K562 (cell line): ENCODE measurements around the gene PSMC6. TPM values are rescaled to one million over a fixed set of nuclear protein-coding genes. Genes with fewer than 3 reads are reported as not detected.

Experiments
- CEBPG ChIP-seq, 3 experiments: fragments of 200-800 bp in 1 of 3; sonication (Bioruptor generic) in 1 of 3; sonication (generic) in 1 of 3; formaldehyde crosslinking in 1 of 3; IDR thresholded peaks in 2 of 3; conservative IDR thresholded peaks in 1 of 3; 2 replicates each; pipeline versions ENCODE4 v1.6.1 to v1.8.0; 2016 to 2022; ENCODE audit warnings: missing compliant biosample characterization in 2 of 3, missing genetic modification characterization in 2 of 3, mild to moderate bottlenecking in 1 of 3, missing genetic modification reagents in 1 of 3
- CHD4 ChIP-seq: fragments of 200-600 bp; sonication (generic); IDR thresholded peaks from 3 replicates; pipeline ENCODE4 v1.6.1; 2012; ENCODE audit warnings: low read depth, mild to moderate bottlenecking, mixed read lengths, low read length, inconsistent platforms; ENCODE audit not compliant: insufficient read depth, insufficient replicate concordance, poor library complexity, severe bottlenecking
- GATA2 ChIP-seq: sonication (generic); formaldehyde crosslinking; IDR thresholded peaks from 2 replicates; pipeline ENCODE4 v1.4.0; 2020; ENCODE audit warnings: mild to moderate bottlenecking, missing genetic modification reagents
- GTF2A2 ChIP-seq: IDR thresholded peaks from 2 replicates; pipeline ENCODE4 v1.6.1; 2016; ENCODE audit warnings: mild to moderate bottlenecking, missing genetic modification characterization, missing compliant biosample characterization
- HNRNPLL ChIP-seq: fragments of 200-400 bp; formaldehyde crosslinking; IDR thresholded peaks from 2 replicates; pipeline ENCODE4 v1.6.1; 2017; ENCODE audit warnings: low read length, low read depth, mild to moderate bottlenecking; ENCODE audit not compliant: poor library complexity, severe bottlenecking
- JUNB ChIP-seq: fragments of 450-650 bp; formaldehyde crosslinking; conservative IDR thresholded peaks from 2 replicates; pipeline ENCODE4 v1.4.0; 2020; ENCODE audit warnings: mild to moderate bottlenecking
- KHSRP ChIP-seq: fragments of 450-650 bp; IDR thresholded peaks from 2 replicates; pipeline ENCODE4 v1.6.1; 2017
- MAFG ChIP-seq: fragments of 450-650 bp; conservative IDR thresholded peaks from 2 replicates; pipeline ENCODE4 v1.6.1; 2016; ENCODE audit warnings: missing genetic modification characterization, missing compliant biosample characterization
- MBD2 ChIP-seq: sonication (generic); IDR thresholded peaks from 2 replicates; pipeline ENCODE4 v1.6.1; 2016; ENCODE audit warnings: low read depth, borderline replicate concordance
- MTF1 ChIP-seq: fragments of 250-450 bp; sonication (Bioruptor Pico); IDR thresholded peaks from 2 replicates; pipeline ENCODE4 v1.9.0; 2021; ENCODE audit warnings: moderate library complexity, mild to moderate bottlenecking, inconsistent platforms, borderline replicate concordance
- NBN ChIP-seq: fragments of 450-650 bp; IDR thresholded peaks from 2 replicates; pipeline ENCODE4 v1.6.1; 2016; ENCODE audit warnings: low read depth, mild to moderate bottlenecking
- NONO ChIP-seq, 2 experiments: fragments of 200-400 bp in 1 of 2; fragments of 450-650 bp in 1 of 2; formaldehyde crosslinking in 1 of 2; IDR thresholded peaks; 2 replicates each; pipeline ENCODE4 v1.6.1; 2017; ENCODE audit warnings: low read depth in 2 of 2, mild to moderate bottlenecking in 2 of 2, moderate library complexity in 2 of 2, low read length in 1 of 2
- NR2C1 ChIP-seq, 2 experiments: fragments of 450-650 bp; IDR thresholded peaks; 2 replicates each; pipeline ENCODE4 v1.6.1; 2017; ENCODE audit warnings: mild to moderate bottlenecking in 2 of 2, antibody characterized with exemption in 1 of 2, inconsistent platforms in 1 of 2, missing compliant biosample characterization in 1 of 2, missing genetic modification characterization in 1 of 2
- POLR2B ChIP-seq: fragments of 450-650 bp; IDR thresholded peaks from 2 replicates; pipeline ENCODE4 v1.6.1; 2018; ENCODE audit warnings: low read depth; ENCODE audit not compliant: partially characterized antibody
- POLR3A ChIP-seq: IDR thresholded peaks from 2 replicates; pipeline ENCODE4 v1.6.1; 2011; ENCODE audit warnings: borderline replicate concordance, mild to moderate bottlenecking, moderate library complexity; ENCODE audit not compliant: insufficient read length, insufficient read depth; ENCODE audit errors: extremely low read depth
- POLR3G ChIP-seq: IDR thresholded peaks from 2 replicates; pipeline ENCODE4 v1.6.1; 2011; ENCODE audit not compliant: insufficient read length, insufficient replicate concordance; ENCODE audit errors: extremely low read depth
- RBM39 ChIP-seq: fragments of 200-400 bp; formaldehyde crosslinking; optimal IDR thresholded peaks from 2 replicates; pipeline ENCODE3; 2018; ENCODE audit warnings: low read depth, low read length
- RFX5 ChIP-seq: IDR thresholded peaks from 2 replicates; pipeline ENCODE4 v1.6.1; 2011; ENCODE audit warnings: low read depth, mild to moderate bottlenecking, improper control_type of control experiment, low read length
- SNRNP70 ChIP-seq: fragments of 200-400 bp; formaldehyde crosslinking; optimal IDR thresholded peaks from 2 replicates; pipeline ENCODE3; 2017; ENCODE audit warnings: low read depth, low read length
- SRSF7 ChIP-seq: fragments of 200-400 bp; formaldehyde crosslinking; optimal IDR thresholded peaks from 2 replicates; pipeline ENCODE3; 2017; ENCODE audit warnings: mild to moderate bottlenecking, low read depth, low read length
- TAF15 ChIP-seq: fragments of 200-400 bp; formaldehyde crosslinking; IDR thresholded peaks from 2 replicates; pipeline ENCODE4 v1.6.1; 2017; ENCODE audit warnings: mild to moderate bottlenecking, low read depth, low read length, moderate library complexity
- ZFPM2 ChIP-seq: fragments of 250-450 bp; sonication (Bioruptor Pico); IDR thresholded peaks from 2 replicates; pipeline ENCODE4 v1.5.1; 2022; ENCODE audit warnings: mild to moderate bottlenecking
- ZNF184 ChIP-seq: sonication (generic); formaldehyde crosslinking; IDR thresholded peaks from 2 replicates; pipeline ENCODE4 v1.5.0; 2020; ENCODE audit warnings: missing genetic modification reagents
- ZNF224 ChIP-seq: sonication (generic); formaldehyde crosslinking; IDR thresholded peaks from 2 replicates; pipeline ENCODE4 v1.8.0; 2022; ENCODE audit warnings: mild to moderate bottlenecking, missing genetic modification reagents
- ZNF431 ChIP-seq: sonication (generic); formaldehyde crosslinking; IDR thresholded peaks from 2 replicates; pipeline ENCODE4 v1.8.0; 2022; ENCODE audit warnings: mild to moderate bottlenecking, missing genetic modification reagents
- ZNF436 ChIP-seq: fragments of 250-450, 450-650 bp; sonication (Bioruptor Pico); formaldehyde crosslinking; IDR thresholded peaks from 2 replicates; pipeline ENCODE4 v1.7.0; 2020; ENCODE audit warnings: mild to moderate bottlenecking
- ZNF551 ChIP-seq: fragments of 250-450 bp; sonication (Bioruptor Pico); IDR thresholded peaks from 2 replicates; pipeline ENCODE4 v1.5.0; 2021; ENCODE audit warnings: mild to moderate bottlenecking, moderate library complexity
- ZNF644 ChIP-seq: fragments of 200-800 bp; sonication (Bioruptor generic); IDR thresholded peaks from 2 replicates; pipeline ENCODE4 v1.6.1; 2016; ENCODE audit warnings: low read depth, missing genetic modification characterization, missing compliant biosample characterization
- ZNF76 ChIP-seq: fragments of 250-450 bp; sonication (Bioruptor Pico); IDR thresholded peaks from 2 replicates; pipeline ENCODE4 v1.4.0; 2020; ENCODE audit warnings: mild to moderate bottlenecking, moderate library complexity, borderline replicate concordance
- polyA plus RNA-seq, 8 experiments: library from polyadenylated mRNA; depleted of rRNA in 4 of 8; stranded (reverse) in 5 of 8; unstranded in 3 of 8; fragments of >200 nt; fragmentation: Nextera tagmentation in 2 of 8; fragmentation: Illumina TruSeq in 1 of 8; extraction: Ambion mirVana in 2 of 8; extraction: Trizol in 1 of 8; gene quantifications; 2 replicates each; pipeline versions ENCODE4 v1.2.1 to v1.2.3, GENCODE V29; 2011 to 2014; ENCODE audit warnings: inconsistent platforms in 1 of 8, missing spikeins in 1 of 8
- total RNA-seq, 7 experiments: library from RNA; depleted of rRNA in 6 of 7; stranded (reverse); fragments of >200 nt in 6 of 7; fragmentation: Illumina TruSeq in 2 of 7; extraction: Trizol in 2 of 7; gene quantifications; 2 replicates each; pipeline versions ENCODE4 v1.2.1 to v1.2.3, GENCODE V29; 2011 to 2021; ENCODE audit warnings: low replicate concordance in 1 of 7

Gene PSMC6
- total and polyA plus RNA-seq, 9 of the 15 experiments (the other 6 are each of a cell fraction or from before 2014, with no cell fraction given): 91.4 to 224 (median 182) TPM

DNA sequence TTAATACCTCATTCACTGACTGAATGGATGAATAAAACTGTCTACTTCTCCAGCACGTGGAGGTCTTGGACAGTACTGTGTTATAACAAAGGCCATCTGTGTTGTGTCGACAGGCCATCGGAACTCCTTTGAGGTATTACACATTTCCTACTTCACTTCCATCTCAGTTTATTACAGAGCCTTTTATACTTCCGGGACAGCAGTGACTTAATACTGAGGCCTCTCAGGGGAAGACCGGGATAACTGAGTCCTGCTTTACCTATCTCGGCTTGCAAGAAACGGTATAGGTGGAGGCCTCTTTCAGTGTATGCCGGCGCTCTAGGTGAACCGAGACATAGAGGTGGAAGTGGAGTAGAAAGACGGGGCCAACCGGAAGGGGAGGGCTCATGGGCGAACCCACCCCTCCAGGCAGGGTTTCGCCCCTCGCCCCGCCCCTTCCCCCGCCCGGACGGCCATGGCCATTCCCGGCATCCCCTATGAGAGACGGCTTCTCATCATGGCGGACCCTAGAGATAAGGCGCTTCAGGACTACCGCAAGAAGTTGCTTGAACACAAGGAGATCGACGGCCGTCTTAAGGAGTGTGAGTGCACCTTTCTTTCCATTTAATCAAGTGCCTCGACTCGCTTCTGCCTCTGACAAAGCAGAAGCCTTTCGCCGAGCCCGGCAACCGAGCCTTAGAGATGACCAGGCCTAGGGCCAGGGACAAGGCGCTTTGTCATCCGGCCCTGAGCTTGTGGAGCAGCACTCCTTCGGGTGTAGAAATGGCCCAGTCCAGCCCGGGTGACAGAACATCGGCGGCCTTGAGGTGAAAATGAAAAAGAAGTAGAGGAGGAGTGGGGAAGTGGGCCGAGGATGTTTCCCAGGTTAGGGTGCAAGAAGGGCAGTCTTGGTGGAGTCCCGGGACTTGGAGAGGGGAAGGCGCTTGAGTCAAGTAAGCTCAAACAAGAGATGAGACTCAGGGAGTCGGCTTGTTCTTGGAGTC lies at the start of gene PSMC6 (continued):
- TF ChIP-seq SRSF7 (no peak), ZNF184 (CRISPR knock-in tag) (no peak), MBD2 (no peak), POLR3A (no peak), ZFPM2 (CRISPR knock-in tag) (no peak), POLR2B (peak; percentile 92), ZNF551 (CRISPR knock-in tag) (no peak), ZNF436 (no peak), NR2C1 (IDR thresholded peaks at IDR 0.05) (peak; percentile 30; the same call in 1 of the 2 replicates), NR2C1 (tag; IDR thresholded peaks at IDR 0.05) (peak; percentile 57), JUNB (CRISPR knock-in tag) (no peak), RFX5 (no peak), CEBPG (CRISPR knock-in tag; IDR thresholded peaks at IDR 0.05) (no peak), CEBPG (tag; conservative IDR thresholded peaks at IDR 0.05 in 1 of 2, IDR thresholded peaks at IDR 0.05 in 1 of 2) (no peak), ZNF224 (CRISPR knock-in tag) (no peak), POLR3G (no peak), TAF15 (no peak), MTF1 (no peak), NONO (IDR thresholded peaks at IDR 0.05; ENCODE audit: low read depth in 2 of 2, low read length in 1 of 2) (no peak), HNRNPLL (no peak), NBN (no peak), CHD4 (no peak), ZNF644 (tag) (no peak), KHSRP (no peak), RBM39 (no peak), MAFG (tag) (peak; percentile 39), ZNF76 (CRISPR knock-in tag) (no peak), GATA2 (CRISPR knock-in tag) (peak; percentile 42), SNRNP70 (no peak), ZNF431 (CRISPR knock-in tag) (no peak), GTF2A2 (no peak)
